OCI-LY1 (cell line): Measurements from ENCODE around the gene MPRIP.

ENCODE experiments used
- H2AFZ ChIP-seq: fragments of 200-600 bp; sonication (generic), shearing (Covaris generic); 2 replicates; pipeline ENCODE4 v1.6.0; 2014; ENCODE audit warnings: antibody characterized with exemption, mild to moderate bottlenecking, low read length
- H3F3A ChIP-seq: fragments of 200-600 bp; sonication (generic), shearing (Covaris generic); 2 replicates; pipeline ENCODE4 v1.6.0; 2014; ENCODE audit warnings: mild to moderate bottlenecking, antibody characterized with exemption, low read length, moderate library complexity; ENCODE audit not compliant: insufficient read depth
- H3K27ac ChIP-seq: fragments of 200-600 bp; sonication (generic); 2 replicates; pipeline ENCODE4 v1.5.1; 2014; ENCODE audit warnings: low read length, mixed run types, mild to moderate bottlenecking, low read depth; ENCODE audit not compliant: poor library complexity, severe bottlenecking
- H3K27me3 ChIP-seq: fragments of 200-600 bp; sonication (generic); 2 replicates; pipeline ENCODE4 v1.6.0; 2014; ENCODE audit warnings: antibody characterized with exemption, mild to moderate bottlenecking, low read length, moderate library complexity; ENCODE audit not compliant: insufficient read depth
- H3K36me3 ChIP-seq: fragments of 200-600 bp; sonication (generic); 2 replicates; pipeline ENCODE4 v1.6.1; 2014; ENCODE audit warnings: mild to moderate bottlenecking, antibody characterized with exemption, low read length, moderate library complexity, mixed read lengths; ENCODE audit not compliant: insufficient read depth
- H3K4me1 ChIP-seq: fragments of 200-600 bp; sonication (generic); 2 replicates; pipeline ENCODE4 v1.5.1; 2014; ENCODE audit warnings: mild to moderate bottlenecking, low read length, moderate library complexity; ENCODE audit not compliant: insufficient read depth, severe bottlenecking
- H3K4me2 ChIP-seq: fragments of 200-600 bp; sonication (generic), shearing (Covaris generic); 2 replicates; pipeline ENCODE4 v1.6.1; 2014; ENCODE audit warnings: low read length
- H3K4me3 ChIP-seq: fragments of 200-600 bp; sonication (generic); 2 replicates; pipeline ENCODE4 v1.5.1; 2014; ENCODE audit warnings: low read length, low read depth, mild to moderate bottlenecking, mixed read lengths; ENCODE audit not compliant: poor library complexity, severe bottlenecking
- H3K79me2 ChIP-seq: fragments of 200-600 bp; shearing (Covaris generic); 2 replicates; pipeline ENCODE4 v1.6.1; 2016; ENCODE audit warnings: mixed run types, low read length, mixed read lengths; ENCODE audit not compliant: insufficient read depth
- H3K9ac ChIP-seq: fragments of 200-600 bp; sonication (generic), shearing (Covaris generic); 2 replicates; pipeline ENCODE4 v1.6.1; 2014; ENCODE audit warnings: mild to moderate bottlenecking, low read length, mixed read lengths
- H3K9me2 ChIP-seq: fragments of 200-600 bp; sonication (generic), shearing (Covaris generic); 2 replicates; pipeline ENCODE4 v1.6.1; 2014; ENCODE audit warnings: low read depth, mild to moderate bottlenecking, low read length, mixed read lengths
- H3K9me3 ChIP-seq: fragments of 200-600 bp; shearing (Covaris generic); 2 replicates; pipeline ENCODE4 v1.6.1; 2014; ENCODE audit warnings: low read length, mixed read lengths
- H4K20me1 ChIP-seq: fragments of 200-600 bp; sonication (generic), shearing (Covaris generic); 2 replicates; pipeline ENCODE4 v1.6.0; 2016; ENCODE audit warnings: mild to moderate bottlenecking, low read length; ENCODE audit not compliant: insufficient read depth
- EZH2 ChIP-seq: fragments of 200-600 bp; sonication (generic), shearing (Covaris generic); IDR thresholded peaks from 2 replicates; pipeline ENCODE4 v1.8.0; 2017; ENCODE audit warnings: borderline replicate concordance, mixed run types, mild to moderate bottlenecking, antibody characterized with exemption, low read length, moderate library complexity, mixed read lengths
- TF ChIP-seq, protein P1 (sequence below): fragments of 200-600 bp; sonication (generic), shearing (Covaris generic); IDR thresholded peaks from 2 replicates; pipeline ENCODE4 v1.5.1; 2017; ENCODE audit warnings: mild to moderate bottlenecking, antibody characterized with exemption, low read length, moderate library complexity, mixed read lengths

The MPRIP gene

DNA sequence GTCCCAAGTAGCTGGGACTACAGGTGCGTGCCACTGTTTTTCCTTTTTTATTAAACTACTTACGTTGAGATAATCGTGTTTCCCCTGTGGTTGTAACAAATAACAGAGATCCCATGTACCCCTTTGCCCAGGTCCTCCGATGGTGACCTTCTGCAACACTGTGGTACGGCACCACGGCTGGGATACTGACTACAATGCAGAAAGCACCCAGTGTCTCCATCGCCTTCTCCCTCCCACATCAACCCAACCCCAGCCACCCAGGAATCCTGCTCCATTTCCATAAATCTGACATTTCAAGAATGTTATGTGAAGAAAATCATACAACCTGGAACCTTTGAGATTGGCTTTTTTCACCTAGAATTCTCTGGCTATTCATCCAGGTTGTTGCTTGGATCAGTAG is 22.1 kb downstream of the MPRIP start:
- Histone ChIP-seq H3K4me1 (peaks cover 6% of the 10 kb centered on the region), H3K9me3 (no peaks in the 10 kb centered on the region), H3K4me2 (no peak overlapping the region), H4K20me1 (no peaks in the 10 kb centered on the region), H3K27ac (no peak overlapping the region), H3K9me2 (no peaks in the 10 kb centered on the region), H3K79me2 (peaks cover 40% of the 10 kb centered on the region), H3F3A (no peaks in the 10 kb centered on the region), H3K9ac (no peak overlapping the region), H2AFZ (no peak overlapping the region), H3K4me3 (no peak overlapping the region), H3K27me3 (no peaks in the 10 kb centered on the region), H3K36me3 (no peaks in the 10 kb centered on the region)
- TF ChIP-seq, protein P1, sequence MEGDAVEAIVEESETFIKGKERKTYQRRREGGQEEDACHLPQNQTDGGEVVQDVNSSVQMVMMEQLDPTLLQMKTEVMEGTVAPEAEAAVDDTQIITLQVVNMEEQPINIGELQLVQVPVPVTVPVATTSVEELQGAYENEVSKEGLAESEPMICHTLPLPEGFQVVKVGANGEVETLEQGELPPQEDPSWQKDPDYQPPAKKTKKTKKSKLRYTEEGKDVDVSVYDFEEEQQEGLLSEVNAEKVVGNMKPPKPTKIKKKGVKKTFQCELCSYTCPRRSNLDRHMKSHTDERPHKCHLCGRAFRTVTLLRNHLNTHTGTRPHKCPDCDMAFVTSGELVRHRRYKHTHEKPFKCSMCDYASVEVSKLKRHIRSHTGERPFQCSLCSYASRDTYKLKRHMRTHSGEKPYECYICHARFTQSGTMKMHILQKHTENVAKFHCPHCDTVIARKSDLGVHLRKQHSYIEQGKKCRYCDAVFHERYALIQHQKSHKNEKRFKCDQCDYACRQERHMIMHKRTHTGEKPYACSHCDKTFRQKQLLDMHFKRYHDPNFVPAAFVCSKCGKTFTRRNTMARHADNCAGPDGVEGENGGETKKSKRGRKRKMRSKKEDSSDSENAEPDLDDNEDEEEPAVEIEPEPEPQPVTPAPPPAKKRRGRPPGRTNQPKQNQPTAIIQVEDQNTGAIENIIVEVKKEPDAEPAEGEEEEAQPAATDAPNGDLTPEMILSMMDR: no peak
- no peak for TF ChIP-seq EZH2

DNA sequence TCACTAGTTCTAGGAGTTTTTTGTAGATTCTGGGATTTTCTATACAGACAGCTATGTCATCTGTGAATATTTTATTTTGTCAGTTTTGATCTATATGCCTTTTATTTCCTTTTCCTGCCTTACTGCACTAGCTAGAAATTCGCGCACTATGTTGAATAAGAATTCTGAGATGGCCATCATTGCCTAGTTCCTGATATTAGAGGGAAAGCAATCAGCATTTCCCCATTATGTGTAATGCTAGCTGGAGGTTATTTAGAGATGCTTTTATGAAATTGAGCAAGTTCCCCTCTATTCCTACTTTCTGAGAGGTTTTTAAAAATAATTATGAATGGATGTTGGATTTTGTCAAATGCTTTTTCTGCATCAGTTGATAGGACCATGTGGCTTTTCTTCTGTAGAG is 23.8 kb downstream of the MPRIP start:
- no peaks in the 10 kb centered on the region for H4K20me1 ChIP-seq
- H3K9ac ChIP-seq: no peak overlapping the region
- no peaks in the 10 kb centered on the region for H3K9me2 ChIP-seq
- H3K36me3 ChIP-seq: no peaks in the 10 kb centered on the region; the same call in 1 of the 2 replicates
- H3K4me1 ChIP-seq: peaks cover 6% of the 10 kb centered on the region
- no peaks in the 10 kb centered on the region for H3K9me3 ChIP-seq
- H3K27ac ChIP-seq: no peak overlapping the region
- no peak for TF ChIP-seq EZH2
- TF ChIP-seq, protein P1: no peak
- no peak overlapping the region for H3K4me3 ChIP-seq
- no peaks in the 10 kb centered on the region for H3F3A ChIP-seq
- peaks cover 54% of the 10 kb centered on the region for H3K79me2 ChIP-seq
- no peak overlapping the region for H2AFZ ChIP-seq
- no peak overlapping the region for H3K4me2 ChIP-seq
- H3K27me3 ChIP-seq: no peaks in the 10 kb centered on the region

DNA sequence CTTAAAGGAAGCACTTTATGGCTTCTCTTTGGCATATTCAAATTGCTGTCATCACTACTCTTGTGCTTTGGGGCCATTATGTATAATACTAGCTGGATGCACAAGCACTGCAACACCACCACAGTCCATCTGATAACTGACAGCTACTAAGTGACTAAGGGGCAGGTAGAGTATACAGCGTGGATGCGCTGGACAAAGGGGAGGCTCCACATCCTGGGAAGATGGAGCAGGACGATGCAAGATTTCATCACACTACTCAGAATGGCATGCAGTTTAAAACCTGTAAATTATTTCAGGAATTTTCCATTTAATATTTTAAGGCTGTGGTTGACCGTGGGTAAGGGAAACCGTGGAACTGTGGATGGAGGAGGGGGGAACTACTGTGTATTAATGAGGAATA is 25.0 kb downstream of the MPRIP start:
- peaks cover 56% of the 10 kb centered on the region for H3K79me2 ChIP-seq
- H3K36me3 ChIP-seq: no peaks in the 10 kb centered on the region; the same call in 1 of the 2 replicates
- H3K9me2 ChIP-seq: no peaks in the 10 kb centered on the region
- TF ChIP-seq, protein P1: no peak
- no peak for TF ChIP-seq EZH2
- H3K4me1 ChIP-seq: peaks cover 5% of the 10 kb centered on the region
- no peak overlapping the region for H3K9ac ChIP-seq
- no peak overlapping the region for H3K27ac ChIP-seq
- no peaks in the 10 kb centered on the region for H3K27me3 ChIP-seq
- H3F3A ChIP-seq: no peaks in the 10 kb centered on the region
- H2AFZ ChIP-seq: no peak overlapping the region
- H3K4me2 ChIP-seq: no peak overlapping the region
- no peak overlapping the region for H3K4me3 ChIP-seq
- H4K20me1 ChIP-seq: no peaks in the 10 kb centered on the region
- H3K9me3 ChIP-seq: no peaks in the 10 kb centered on the region
